ENCODE results near the gene KLF9. TPM values are rescaled to one million over a fixed set of nuclear protein-coding genes. Genes with fewer than 3 reads are reported as not detected.

The KLF9 gene
- total and polyA plus RNA-seq, 2 donors from 2014 or later, result 23.5 to 100 TPM

GRCh38 chr9:70352356-70352755 is 62.1 kb downstream of the KLF9 start:
- DNase-seq, result no peak
- H3K27me3 ChIP-seq (ENCODE audit: control insufficient read depth, insufficient read depth, low read length), result no peaks in the 10 kb centered on the region
- H3K4me1 ChIP-seq (ENCODE audit: control insufficient read depth in 2 of 3, insufficient read depth in 2 of 3, low read depth in 1 of 3, low read length in 3 of 3), result peaks cover 0 to 3% (median 0%) of the 10 kb centered on the region in 3 donors
- FAIRE-seq, result no peak
- peaks cover 0 to 12% (median 2%) of the 10 kb centered on the region in 3 donors for H3K36me3 ChIP-seq (ENCODE audit: control insufficient read depth in 2 of 3, insufficient read depth in 3 of 3, low read length in 3 of 3)
- no peak for TF ChIP-seq CTCF (IDR thresholded peaks at IDR 0.05; ENCODE audit: borderline replicate concordance, extremely low read depth, insufficient read depth)
- no peak overlapping the region for H3K4me3 ChIP-seq (ENCODE audit: low read length in 3 of 3)
- intact Hi-C loops (cut with DNase I), result no loop called here
- no peak overlapping the region for H3K9ac ChIP-seq (ENCODE audit: low read length in 3 of 3)
- no peak overlapping the region for H3K27ac ChIP-seq (ENCODE audit: low read depth in 2 of 2, low read length in 2 of 2)
- H3K9me3 ChIP-seq (ENCODE audit: control insufficient read depth in 2 of 3, insufficient read depth in 1 of 3, low read length in 3 of 3), result no peaks in the 10 kb centered on the region

GRCh38 chr9:70347046-70347445 is 67.4 kb downstream of the KLF9 start:
- peak in 2 of 5 donors; percentile 8 to 12 for DNase-seq
- Histone ChIP-seq H3K4me3 (ENCODE audit: low read length in 3 of 3) (no peak overlapping the region), H3K36me3 (ENCODE audit: control insufficient read depth in 2 of 3, insufficient read depth in 3 of 3, low read length in 3 of 3) (peaks cover 0 to 12% (median 2%) of the 10 kb centered on the region in 3 donors), H3K4me1 (ENCODE audit: control insufficient read depth in 2 of 3, insufficient read depth in 2 of 3, low read depth in 1 of 3, low read length in 3 of 3) (peaks cover 0 to 2% (median 0%) of the 10 kb centered on the region in 3 donors), H3K27me3 (ENCODE audit: control insufficient read depth, insufficient read depth, low read length) (no peaks in the 10 kb centered on the region), H3K9me3 (ENCODE audit: control insufficient read depth in 2 of 3, insufficient read depth in 1 of 3, low read length in 3 of 3) (no peaks in the 10 kb centered on the region), H3K27ac (ENCODE audit: low read depth in 2 of 2, low read length in 2 of 2) (no peak overlapping the region), H3K9ac (ENCODE audit: low read length in 3 of 3) (no peak overlapping the region)
- intact Hi-C loops (cut with DNase I), result no loop called here
- TF ChIP-seq CTCF (IDR thresholded peaks at IDR 0.05; ENCODE audit: borderline replicate concordance, extremely low read depth, insufficient read depth), result no peak
- peak; percentile 62 for FAIRE-seq

GRCh38 chr9:70340572-70340971 is 73.9 kb downstream of the KLF9 start:
- no peaks in the 10 kb centered on the region for H3K9me3 ChIP-seq (ENCODE audit: control insufficient read depth in 2 of 3, insufficient read depth in 1 of 3, low read length in 3 of 3)
- TF ChIP-seq CTCF (IDR thresholded peaks at IDR 0.05; ENCODE audit: borderline replicate concordance, extremely low read depth, insufficient read depth), result peak; percentile 23
- FAIRE-seq, result peak; percentile 99
- H3K9ac ChIP-seq (ENCODE audit: low read length in 3 of 3), result no peak overlapping the region
- H3K27me3 ChIP-seq (ENCODE audit: control insufficient read depth, insufficient read depth, low read length), result no peaks in the 10 kb centered on the region
- no peak overlapping the region for H3K4me3 ChIP-seq (ENCODE audit: low read length in 3 of 3)
- intact Hi-C loops (cut with DNase I), result no loop called here
- peaks cover 0 to 2% (median 0%) of the 10 kb centered on the region in 3 donors for H3K4me1 ChIP-seq (ENCODE audit: control insufficient read depth in 2 of 3, insufficient read depth in 2 of 3, low read depth in 1 of 3, low read length in 3 of 3)
- no peak overlapping the region for H3K27ac ChIP-seq (ENCODE audit: low read depth in 2 of 2, low read length in 2 of 2)
- H3K36me3 ChIP-seq (ENCODE audit: control insufficient read depth in 2 of 3, insufficient read depth in 3 of 3, low read length in 3 of 3), result peaks cover 0 to 3% (median 0%) of the 10 kb centered on the region in 3 donors
- peak in 2 of 5 donors; percentile 19 to 44 for DNase-seq

Other genes with a start within 250 kb of the KLF9 start
- gene SMC5, start 155.7 kb downstream of the KLF9 start, total RNA-seq, result 29.6 TPM
- gene SMC5, start 155.7 kb downstream of the KLF9 start, polyA plus RNA-seq (ENCODE audit: insufficient read depth, low read depth, low replicate concordance), result 5.5 TPM